ENCODE results near the gene ZNF454.

Gene ZNF454

DNA sequence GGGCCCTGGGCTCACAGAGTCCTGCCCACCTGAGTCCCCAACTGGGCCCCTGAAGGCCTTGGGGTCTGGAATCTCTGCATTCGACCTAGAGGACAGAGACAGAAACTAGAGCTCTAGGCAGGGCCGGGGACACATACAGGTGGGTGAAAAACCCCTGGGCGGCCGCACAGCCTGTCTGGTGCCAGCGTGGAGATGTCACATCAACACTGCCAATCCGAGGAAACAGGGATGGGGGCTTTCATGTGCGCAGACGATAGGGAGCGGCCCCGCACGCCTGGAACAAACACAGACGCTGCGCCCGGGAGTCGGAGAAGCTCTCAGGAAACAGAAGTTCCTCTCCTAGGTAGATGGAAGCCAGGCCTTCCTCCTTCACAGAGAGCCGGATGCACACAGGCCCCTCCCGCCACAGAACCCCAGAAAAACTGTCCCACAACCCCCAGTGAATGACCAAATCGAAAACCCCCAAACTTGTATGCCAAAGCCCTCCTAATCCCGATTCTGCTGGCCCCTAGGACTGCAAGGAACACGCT is 52.3 kb downstream of the ZNF454 start:
- FAIRE-seq, result no peak
- DNase-seq (ENCODE audit: low spot score), result no peak

DNA sequence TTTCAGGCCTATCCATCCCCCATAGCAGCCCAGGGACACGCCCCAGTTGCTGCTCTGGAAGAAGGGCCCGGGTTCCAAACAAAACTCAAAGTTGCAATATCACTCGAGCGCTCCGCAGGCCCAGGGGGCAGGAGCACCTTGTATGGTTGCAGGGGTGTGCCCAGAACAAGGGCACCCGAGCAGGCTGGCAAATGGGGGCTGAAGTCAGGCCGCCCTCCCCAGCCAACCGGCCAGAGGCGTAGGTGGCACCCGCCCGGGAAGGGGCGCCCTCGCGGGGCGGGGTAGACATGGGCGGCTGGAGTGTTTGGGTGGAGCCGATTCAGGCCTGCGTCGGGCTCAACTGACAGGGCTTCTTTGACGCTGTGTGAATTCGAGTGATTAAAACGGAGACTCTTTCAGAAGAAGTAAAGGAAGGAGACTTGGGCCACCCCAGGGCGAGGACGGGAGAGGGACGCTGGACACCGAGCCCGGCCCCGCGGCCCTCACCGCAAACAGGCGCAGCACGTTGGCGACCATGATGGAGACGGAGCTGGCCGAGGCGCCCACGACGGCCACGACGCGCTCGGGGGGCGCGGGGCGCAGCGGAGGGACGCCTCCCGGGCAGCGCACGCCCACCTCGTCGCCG is 53.1 kb downstream of the ZNF454 start:
- no peak for FAIRE-seq

DNA sequence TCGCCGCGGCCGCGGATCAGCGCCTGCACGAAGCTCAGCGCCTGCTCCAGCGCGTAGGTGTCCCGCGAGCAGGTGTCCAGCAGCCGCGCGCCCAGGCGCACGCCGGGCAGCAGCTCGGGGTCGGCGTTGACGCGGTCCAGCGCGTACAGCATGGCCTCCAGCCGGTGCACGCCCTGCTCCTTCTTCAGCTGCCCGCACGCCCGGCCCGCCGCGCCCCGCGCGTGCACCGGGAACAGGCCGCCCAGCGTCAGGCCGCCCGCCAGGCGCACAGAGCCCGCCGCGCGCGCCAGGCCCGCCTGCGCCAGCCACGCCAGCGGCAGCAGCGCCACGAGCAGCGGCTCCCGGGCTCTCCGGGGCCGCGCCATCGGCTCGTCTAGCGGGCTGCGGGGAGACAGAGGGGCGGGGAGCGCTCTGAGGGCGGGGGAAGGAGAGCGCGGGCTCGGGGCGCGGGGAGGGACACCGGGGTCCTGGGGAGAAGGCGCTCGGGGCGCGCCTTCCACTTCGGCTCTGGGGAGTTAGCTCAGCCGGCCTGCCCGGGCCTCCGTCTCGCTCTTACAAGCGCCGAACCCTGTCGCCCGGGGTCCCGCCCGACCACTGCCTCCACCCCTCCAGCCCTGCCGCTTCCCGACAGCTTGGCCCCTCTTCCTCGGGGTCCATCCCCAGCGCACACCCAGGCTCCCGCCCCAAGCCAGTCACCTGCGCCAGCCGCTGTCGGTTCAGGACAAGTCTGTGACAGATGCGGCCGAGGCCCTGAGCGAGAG is 53.8 kb downstream of the ZNF454 start, which contains the start of gene GRM6:
Gene GRM6, minus strand, starts transcription at position 741 of the 761 bp plus-strand sequence. Its CDS starts 376 bp downstream, at position 365.
- DNase-seq (ENCODE audit: low spot score) (no peak), FAIRE-seq (no peak)

More for the DNA sequence above, 53.1 kb downstream of the ZNF454 start:
- DNase-seq (ENCODE audit: low spot score), result no peak

DNA sequence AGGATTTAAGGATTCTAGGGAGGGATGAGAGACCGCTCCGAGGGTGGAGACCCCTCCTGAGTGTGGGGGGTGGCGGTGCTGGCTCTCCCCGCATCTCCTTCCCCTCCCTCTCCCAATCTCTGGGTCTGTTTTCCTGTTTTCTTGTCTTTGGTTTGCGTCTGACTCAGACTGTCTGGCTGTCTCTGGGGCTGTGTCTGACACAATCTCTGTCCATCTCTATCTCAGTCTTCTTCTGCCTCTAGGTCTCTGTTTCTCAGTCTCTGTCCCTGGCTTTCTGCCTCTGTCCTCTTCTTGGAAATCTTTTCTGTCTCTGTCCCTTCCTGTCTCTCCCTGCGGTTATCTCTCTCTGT is 54.3 kb downstream of the ZNF454 start:
- DNase-seq (ENCODE audit: low spot score) (no peak), FAIRE-seq (no peak)

DNA sequence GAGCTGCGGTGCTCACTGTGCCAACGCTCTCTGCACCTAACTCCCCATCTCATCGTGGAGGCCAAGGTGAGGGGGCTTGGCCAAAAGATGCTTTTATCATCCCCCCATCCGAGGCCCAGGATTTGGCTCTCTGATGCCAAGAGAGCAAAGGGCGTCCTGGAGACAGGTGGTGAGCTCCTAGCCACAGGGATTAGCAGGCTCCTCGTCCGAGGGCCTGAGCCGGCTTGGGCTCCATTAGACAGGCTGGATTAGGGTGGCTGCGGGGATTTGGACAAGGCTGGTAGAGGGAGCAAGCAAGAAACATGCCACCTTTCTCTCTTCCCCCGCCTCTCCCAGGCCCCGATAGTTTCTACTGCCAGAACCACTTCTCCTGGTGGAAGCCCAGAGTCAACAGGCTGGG is 55.2 kb downstream of the ZNF454 start:
- FAIRE-seq (no peak), DNase-seq (ENCODE audit: low spot score) (no peak)

DNA sequence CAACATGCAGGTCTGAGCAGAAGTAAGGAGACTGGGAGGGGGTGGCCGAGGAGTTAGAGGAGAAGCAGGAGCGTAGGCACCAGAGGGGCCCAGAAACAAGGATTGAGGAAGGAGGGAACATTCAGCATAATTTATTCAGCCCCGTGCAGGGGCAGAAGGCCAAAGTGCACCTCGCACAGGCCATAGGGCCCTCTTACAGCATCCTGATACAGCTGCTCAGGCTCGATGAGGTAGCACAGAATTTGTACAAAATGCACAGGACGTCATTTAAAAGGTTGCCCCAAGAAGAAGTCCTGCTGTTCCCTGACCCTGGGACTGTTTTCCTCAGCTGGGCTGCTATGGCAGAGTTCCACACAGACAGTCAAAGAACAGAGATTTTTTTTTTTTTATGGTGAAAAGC is 56.2 kb downstream of the ZNF454 start:
- DNase-seq (ENCODE audit: low spot score) (no peak), FAIRE-seq (no peak)

DNA sequence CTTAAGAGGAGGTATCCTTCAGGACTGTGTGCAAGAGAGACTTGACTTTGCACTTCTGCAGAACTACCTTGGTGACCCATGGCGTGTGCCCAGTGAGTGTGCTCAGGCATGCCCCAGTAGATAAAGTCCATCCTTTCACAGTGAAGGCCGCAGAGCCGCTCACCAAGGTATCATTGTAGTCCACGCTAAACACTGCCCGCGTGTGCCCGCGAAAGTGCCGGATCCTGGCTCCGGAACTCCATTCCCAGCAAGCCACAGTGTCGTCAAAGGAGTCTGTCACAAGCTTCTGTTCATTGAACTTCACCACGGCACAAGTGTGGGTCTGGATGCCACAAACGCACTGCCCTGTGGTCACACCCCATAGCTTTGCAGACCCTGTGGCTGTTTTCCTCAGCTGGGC is 57.4 kb downstream of the ZNF454 start:
- FAIRE-seq (no peak), DNase-seq (ENCODE audit: low spot score) (no peak)

DNA sequence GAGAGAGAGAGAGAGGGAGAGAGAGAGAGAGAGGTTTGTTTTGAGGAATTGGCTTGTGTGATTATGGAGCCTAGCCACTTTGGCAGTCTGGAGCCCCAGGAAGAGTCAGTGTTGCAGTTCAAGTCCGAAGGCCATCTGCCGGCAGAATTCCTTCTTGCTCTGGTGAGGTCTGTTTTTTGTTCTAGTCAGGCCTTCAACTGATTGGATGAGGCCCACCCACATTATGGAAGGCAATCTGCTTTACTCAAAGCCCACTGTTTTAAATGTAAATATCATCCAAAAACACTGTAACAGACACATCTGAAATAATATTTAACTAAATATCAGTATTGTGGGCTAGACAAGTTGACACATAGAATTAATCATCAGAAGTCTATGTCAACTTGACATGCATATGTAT is 65.6 kb downstream of the ZNF454 start:
- FAIRE-seq (no peak), DNase-seq (ENCODE audit: low spot score) (no peak)

DNA sequence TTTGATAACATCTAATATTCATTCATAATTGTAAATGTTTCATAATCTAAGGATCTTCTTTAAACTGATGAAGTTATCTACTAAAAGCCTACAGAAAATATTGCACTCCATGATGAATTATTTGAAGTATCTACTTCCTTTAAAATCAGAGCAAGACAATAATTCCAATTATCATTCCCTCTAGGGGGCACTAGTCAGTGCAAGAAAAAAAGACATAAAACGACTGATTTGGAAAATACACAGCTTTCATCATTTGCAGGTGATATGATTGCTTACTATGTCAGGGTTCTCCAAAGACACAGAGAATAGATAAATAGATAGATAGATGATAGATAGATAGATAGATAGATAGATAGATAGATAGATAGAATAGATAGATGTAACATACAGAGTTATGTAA is 67.7 kb downstream of the ZNF454 start:
- DNase-seq (ENCODE audit: low spot score), result no peak

More for the DNA sequence above, 67.7 kb downstream of the ZNF454 start:
- FAIRE-seq, result no peak
